ENCODE data around the gene CHPF.

CHPF gene

DNA sequence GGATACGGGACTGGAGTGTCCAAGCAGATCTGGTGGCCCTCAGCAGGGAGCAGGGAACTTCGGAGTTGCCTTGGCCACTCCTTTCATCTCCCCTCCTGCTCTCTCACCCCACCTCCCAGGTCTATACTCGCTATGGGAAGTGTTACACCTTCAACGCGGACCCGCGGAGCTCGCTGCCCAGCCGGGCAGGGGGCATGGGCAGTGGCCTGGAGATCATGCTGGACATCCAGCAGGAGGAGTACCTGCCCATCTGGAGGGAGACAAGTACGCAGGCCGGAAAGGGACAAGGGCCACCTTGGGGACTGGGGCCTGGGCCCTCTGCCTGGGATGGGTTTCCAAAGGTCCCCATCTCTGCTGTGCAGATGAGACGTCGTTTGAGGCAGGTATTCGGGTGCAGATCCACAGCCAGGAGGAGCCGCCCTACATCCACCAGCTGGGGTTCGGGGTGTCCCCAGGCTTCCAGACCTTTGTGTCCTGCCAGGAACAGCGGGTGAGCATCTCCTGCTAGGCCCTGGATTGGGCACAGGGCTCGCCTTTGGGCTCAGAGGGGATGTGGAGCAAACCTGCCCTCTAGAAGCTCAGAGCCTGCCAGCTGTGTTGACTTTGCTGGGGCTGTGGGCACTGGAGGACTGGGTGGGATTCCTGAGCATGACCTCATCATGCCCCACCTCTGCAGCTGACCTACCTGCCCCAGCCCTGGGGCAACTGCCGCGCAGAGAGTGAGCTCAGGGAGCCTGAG, 11.8 kb downstream of the CHPF start:
- no peaks in the 10 kb centered on the region for H3K36me3 ChIP-seq (ENCODE audit: control insufficient read depth in 2 of 2, insufficient read depth in 1 of 2, low read length in 2 of 2)
- H3K4me1 ChIP-seq (ENCODE audit: control insufficient read depth, insufficient read depth, low read length), result no peaks in the 10 kb centered on the region
- ChIA-PET CTCF (interaction anchor here (0.6 to 9.7 kb wide), 13 partner anchors 9 to 403 kb away, joined by 3 to 252 read pairs (median 5); partner anchors contain the start of genes ASIC4 and GMPPA), POLR2A (interaction anchor here (1.4 kb wide), 1 partner anchor 33 kb away, joined by 5 read pairs; the partner anchor contains the start of gene GMPPA)
- TF ChIP-seq ZBTB20 (tag by site-specific recombination; IDR thresholded peaks at IDR 0.05), result no peak
- TF ChIP-seq OVOL3 (tag by site-specific recombination; IDR thresholded peaks at IDR 0.05), result no peak
- TF ChIP-seq, protein P1, sequence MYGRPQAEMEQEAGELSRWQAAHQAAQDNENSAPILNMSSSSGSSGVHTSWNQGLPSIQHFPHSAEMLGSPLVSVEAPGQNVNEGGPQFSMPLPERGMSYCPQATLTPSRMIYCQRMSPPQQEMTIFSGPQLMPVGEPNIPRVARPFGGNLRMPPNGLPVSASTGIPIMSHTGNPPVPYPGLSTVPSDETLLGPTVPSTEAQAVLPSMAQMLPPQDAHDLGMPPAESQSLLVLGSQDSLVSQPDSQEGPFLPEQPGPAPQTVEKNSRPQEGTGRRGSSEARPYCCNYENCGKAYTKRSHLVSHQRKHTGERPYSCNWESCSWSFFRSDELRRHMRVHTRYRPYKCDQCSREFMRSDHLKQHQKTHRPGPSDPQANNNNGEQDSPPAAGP (tag by site-specific recombination; IDR thresholded peaks at IDR 0.05), result 0 out of 2 replicates have a peak, but pooled peaks have one; percentile 54
- no peak for TF ChIP-seq ZNF133 (tag by site-specific recombination; IDR thresholded peaks at IDR 0.05)
- no peak for TF ChIP-seq ZFP41 (tag by site-specific recombination; IDR thresholded peaks at IDR 0.05; ENCODE audit: borderline replicate concordance)
- TF ChIP-seq ZNF747 (tag by site-specific recombination; IDR thresholded peaks at IDR 0.05), result no peak
- TF ChIP-seq, protein P2, sequence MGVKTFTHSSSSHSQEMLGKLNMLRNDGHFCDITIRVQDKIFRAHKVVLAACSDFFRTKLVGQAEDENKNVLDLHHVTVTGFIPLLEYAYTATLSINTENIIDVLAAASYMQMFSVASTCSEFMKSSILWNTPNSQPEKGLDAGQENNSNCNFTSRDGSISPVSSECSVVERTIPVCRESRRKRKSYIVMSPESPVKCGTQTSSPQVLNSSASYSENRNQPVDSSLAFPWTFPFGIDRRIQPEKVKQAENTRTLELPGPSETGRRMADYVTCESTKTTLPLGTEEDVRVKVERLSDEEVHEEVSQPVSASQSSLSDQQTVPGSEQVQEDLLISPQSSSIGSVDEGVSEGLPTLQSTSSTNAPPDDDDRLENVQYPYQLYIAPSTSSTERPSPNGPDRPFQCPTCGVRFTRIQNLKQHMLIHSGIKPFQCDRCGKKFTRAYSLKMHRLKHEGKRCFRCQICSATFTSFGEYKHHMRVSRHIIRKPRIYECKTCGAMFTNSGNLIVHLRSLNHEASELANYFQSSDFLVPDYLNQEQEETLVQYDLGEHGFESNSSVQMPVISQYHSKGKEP (tag by site-specific recombination; IDR thresholded peaks at IDR 0.05), result no peak
- no peak for TF ChIP-seq ZNF626 (tag by site-specific recombination; IDR thresholded peaks at IDR 0.05)
- TF ChIP-seq, protein P3, sequence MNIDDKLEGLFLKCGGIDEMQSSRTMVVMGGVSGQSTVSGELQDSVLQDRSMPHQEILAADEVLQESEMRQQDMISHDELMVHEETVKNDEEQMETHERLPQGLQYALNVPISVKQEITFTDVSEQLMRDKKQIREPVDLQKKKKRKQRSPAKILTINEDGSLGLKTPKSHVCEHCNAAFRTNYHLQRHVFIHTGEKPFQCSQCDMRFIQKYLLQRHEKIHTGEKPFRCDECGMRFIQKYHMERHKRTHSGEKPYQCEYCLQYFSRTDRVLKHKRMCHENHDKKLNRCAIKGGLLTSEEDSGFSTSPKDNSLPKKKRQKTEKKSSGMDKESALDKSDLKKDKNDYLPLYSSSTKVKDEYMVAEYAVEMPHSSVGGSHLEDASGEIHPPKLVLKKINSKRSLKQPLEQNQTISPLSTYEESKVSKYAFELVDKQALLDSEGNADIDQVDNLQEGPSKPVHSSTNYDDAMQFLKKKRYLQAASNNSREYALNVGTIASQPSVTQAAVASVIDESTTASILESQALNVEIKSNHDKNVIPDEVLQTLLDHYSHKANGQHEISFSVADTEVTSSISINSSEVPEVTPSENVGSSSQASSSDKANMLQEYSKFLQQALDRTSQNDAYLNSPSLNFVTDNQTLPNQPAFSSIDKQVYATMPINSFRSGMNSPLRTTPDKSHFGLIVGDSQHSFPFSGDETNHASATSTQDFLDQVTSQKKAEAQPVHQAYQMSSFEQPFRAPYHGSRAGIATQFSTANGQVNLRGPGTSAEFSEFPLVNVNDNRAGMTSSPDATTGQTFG (tag by site-specific recombination; IDR thresholded peaks at IDR 0.05; ENCODE audit: borderline replicate concordance), result no peak
- no peak for TF ChIP-seq ZNF239 (tag by site-specific recombination; IDR thresholded peaks at IDR 0.05)
- TF ChIP-seq, protein P4, sequence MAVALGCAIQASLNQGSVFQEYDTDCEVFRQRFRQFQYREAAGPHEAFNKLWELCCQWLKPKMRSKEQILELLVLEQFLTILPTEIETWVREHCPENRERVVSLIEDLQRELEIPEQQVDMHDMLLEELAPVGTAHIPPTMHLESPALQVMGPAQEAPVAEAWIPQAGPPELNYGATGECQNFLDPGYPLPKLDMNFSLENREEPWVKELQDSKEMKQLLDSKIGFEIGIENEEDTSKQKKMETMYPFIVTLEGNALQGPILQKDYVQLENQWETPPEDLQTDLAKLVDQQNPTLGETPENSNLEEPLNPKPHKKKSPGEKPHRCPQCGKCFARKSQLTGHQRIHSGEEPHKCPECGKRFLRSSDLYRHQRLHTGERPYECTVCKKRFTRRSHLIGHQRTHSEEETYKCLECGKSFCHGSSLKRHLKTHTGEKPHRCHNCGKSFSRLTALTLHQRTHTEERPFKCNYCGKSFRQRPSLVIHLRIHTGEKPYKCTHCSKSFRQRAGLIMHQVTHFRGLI (tag by site-specific recombination; IDR thresholded peaks at IDR 0.05), result no peak
- no peak for TF ChIP-seq ZXDB (tag by site-specific recombination; IDR thresholded peaks at IDR 0.05)
- TF ChIP-seq KLF1 (tag by site-specific recombination; IDR thresholded peaks at IDR 0.05), result peak; percentile 23; the same call in 1 of the 2 replicates
- TF ChIP-seq GLI4 (tag by site-specific recombination; IDR thresholded peaks at IDR 0.05), result no peak
- TF ChIP-seq ZSCAN16 (tag by site-specific recombination; IDR thresholded peaks at IDR 0.05), result no peak
- no peak for TF ChIP-seq OSR2 (tag by site-specific recombination; IDR thresholded peaks at IDR 0.05)
- no peak for TF ChIP-seq ZNF544 (tag by site-specific recombination; IDR thresholded peaks at IDR 0.05)
- no peak for TF ChIP-seq ZNF174 (tag by site-specific recombination; IDR thresholded peaks at IDR 0.05)
- H3K4me3 ChIP-seq (ENCODE audit: low read depth, low read length), result no peak overlapping the region
- no peaks in the 10 kb centered on the region for H3K9me3 ChIP-seq (ENCODE audit: control insufficient read depth, insufficient read depth, low read depth, low read length)
- no peak overlapping the region for H3K27ac ChIP-seq (ENCODE audit: extremely low read depth, low read depth, low read length)

All from HEK293 (cell line).